ENCODE data around the gene LANCL3.
A peak's percentile ranks its signal among the peaks of the same experiment; 100 is the strongest.

LANCL3 gene

GRCh38 chrX:37653397-37654085 is 82.1 kb downstream of the LANCL3 start:
- DNase-seq (ENCODE audit: low read depth, low spot score): no peak
- in situ Hi-C loops (cut with HindIII; ENCODE audit: low sequenced_read_pairs): no loop called here
- no peak overlapping the region for H3K4me3 ChIP-seq (ENCODE audit: low read depth, low read length)
- TF ChIP-seq CTCF (IDR thresholded peaks at IDR 0.05; ENCODE audit: low read depth, low read length): no peak

- no peak overlapping the region for H3K4me3 ChIP-seq (ENCODE audit: low read depth, low read length)
- in situ Hi-C loops (cut with HindIII; ENCODE audit: low sequenced_read_pairs): no loop called here
- no peak for DNase-seq (ENCODE audit: low read depth, low spot score)
- TF ChIP-seq CTCF (IDR thresholded peaks at IDR 0.05; ENCODE audit: low read depth, low read length): no peak
These were observed 87.0 kb downstream of the LANCL3 start for GRCh38 chrX:37658343-37659030.

- no peak for DNase-seq (ENCODE audit: low read depth, low spot score)
- no peak for TF ChIP-seq CTCF (IDR thresholded peaks at IDR 0.05; ENCODE audit: low read depth, low read length)
- in situ Hi-C loops (cut with HindIII; ENCODE audit: low sequenced_read_pairs): no loop called here
- H3K4me3 ChIP-seq (ENCODE audit: low read depth, low read length): no peak overlapping the region
These were observed 87.6 kb downstream of the LANCL3 start for GRCh38 chrX:37659047-37659446.

- DNase-seq (ENCODE audit: low read depth, low spot score): no peak
- in situ Hi-C loops (cut with HindIII; ENCODE audit: low sequenced_read_pairs): no loop called here
- no peak overlapping the region for H3K4me3 ChIP-seq (ENCODE audit: low read depth, low read length)
- TF ChIP-seq CTCF (IDR thresholded peaks at IDR 0.05; ENCODE audit: low read depth, low read length): no peak
These were observed 90.7 kb downstream of the LANCL3 start for GRCh38 chrX:37662181-37662580.

GRCh38 chrX:37666516-37666915 is 95.1 kb downstream of the LANCL3 start:
- peak; percentile 27 for DNase-seq (ENCODE audit: low read depth, low spot score)
- TF ChIP-seq CTCF (IDR thresholded peaks at IDR 0.05; ENCODE audit: low read depth, low read length): no peak
- in situ Hi-C loops (cut with HindIII; ENCODE audit: low sequenced_read_pairs): no loop called here
- no peak overlapping the region for H3K4me3 ChIP-seq (ENCODE audit: low read depth, low read length)

GRCh38 chrX:37667141-37667540 is 95.7 kb downstream of the LANCL3 start:
- in situ Hi-C loops (cut with HindIII; ENCODE audit: low sequenced_read_pairs): no loop called here
- H3K4me3 ChIP-seq (ENCODE audit: low read depth, low read length): no peak overlapping the region
- DNase-seq (ENCODE audit: low read depth, low spot score): no peak
- no peak for TF ChIP-seq CTCF (IDR thresholded peaks at IDR 0.05; ENCODE audit: low read depth, low read length)
